ENCODE data around the gene ZNF641. TPM values are rescaled to one million over a fixed set of nuclear protein-coding genes. Genes with fewer than 3 reads are reported as not detected.

The ZNF641 gene
- total RNA-seq, 1 experiment from 2014 or later = 16.7 TPM

DNA sequence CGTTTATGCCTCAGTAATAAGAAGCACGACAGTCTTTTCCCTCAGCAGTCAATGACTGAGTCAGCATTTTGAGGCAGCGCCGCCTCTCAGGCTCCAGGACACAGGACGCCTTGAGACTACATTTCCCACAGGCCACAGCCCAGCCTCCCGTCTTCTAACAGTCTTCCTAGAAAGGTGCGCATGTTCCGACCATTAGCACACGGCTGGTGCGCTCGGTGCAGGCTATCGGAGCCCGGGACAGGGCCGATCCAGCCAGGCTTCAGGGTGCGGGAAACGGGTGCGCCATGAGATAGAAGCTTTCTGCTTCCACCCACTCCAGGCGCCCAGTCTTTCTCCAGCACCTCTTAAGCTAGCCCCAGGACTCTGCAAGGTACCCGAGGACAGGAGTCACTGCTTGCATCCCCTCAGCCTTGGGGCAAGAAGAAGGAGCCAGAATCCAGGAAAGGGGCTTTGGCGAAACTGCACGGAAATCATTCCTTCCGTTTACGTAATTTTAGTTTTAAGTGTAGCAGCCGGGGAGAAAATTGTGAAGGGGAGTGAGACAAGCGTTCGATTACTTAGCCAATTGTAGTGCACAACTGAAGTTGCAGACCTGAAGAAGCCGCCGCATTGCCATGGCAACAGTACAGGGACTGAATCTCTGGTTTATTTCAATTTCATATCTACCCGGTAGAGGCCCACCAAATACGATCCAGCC is 54.0 kb downstream of the ZNF641 start:
- Histone ChIP-seq H3K36me3 (ENCODE audit: insufficient read depth, low read length) (no peaks in the 10 kb centered on the region), H3K79me2 (ENCODE audit: low read length) (no peaks in the 10 kb centered on the region), H3K9ac (ENCODE audit: low read length) (no peak overlapping the region), H3K9me2 (replicated peaks; ENCODE audit: insufficient read depth, low read length) (no peaks in the 10 kb centered on the region), H3K27ac (ENCODE audit: low read length) (no peak overlapping the region), H2AFZ (ENCODE audit: low read length) (no peak overlapping the region), H3K4me1 (ENCODE audit: low read length) (no peaks in the 10 kb centered on the region), H3K27me3 (ENCODE audit: low read length) (no peaks in the 10 kb centered on the region), H4K20me1 (ENCODE audit: insufficient read depth, low read depth, low read length) (no peaks in the 10 kb centered on the region), H3K4me3 (ENCODE audit: low read length) (no peak overlapping the region), H3K9me3 (ENCODE audit: low read length) (no peaks in the 10 kb centered on the region), H3K4me2 (ENCODE audit: low read depth, low read length, poor library complexity, severe bottlenecking) (no peak overlapping the region)
- no peak for DNase-seq

- no peaks in the 10 kb centered on the region for H3K4me1 ChIP-seq (ENCODE audit: low read length)
- DNase-seq = no peak
- no peaks in the 10 kb centered on the region for H3K27me3 ChIP-seq (ENCODE audit: low read length)
- H2AFZ ChIP-seq (ENCODE audit: low read length) = no peak overlapping the region
- H3K4me2 ChIP-seq (ENCODE audit: low read depth, low read length, poor library complexity, severe bottlenecking) = no peak overlapping the region
- H3K9me3 ChIP-seq (ENCODE audit: low read length) = no peaks in the 10 kb centered on the region
- no peaks in the 10 kb centered on the region for H3K9me2 ChIP-seq (replicated peaks; ENCODE audit: insufficient read depth, low read length)
- H4K20me1 ChIP-seq (ENCODE audit: insufficient read depth, low read depth, low read length) = no peaks in the 10 kb centered on the region
- H3K9ac ChIP-seq (ENCODE audit: low read length) = no peak overlapping the region
- no peak overlapping the region for H3K27ac ChIP-seq (ENCODE audit: low read length)
- no peaks in the 10 kb centered on the region for H3K36me3 ChIP-seq (ENCODE audit: insufficient read depth, low read length)
- no peaks in the 10 kb centered on the region for H3K79me2 ChIP-seq (ENCODE audit: low read length)
- H3K4me3 ChIP-seq (ENCODE audit: low read length) = no peak overlapping the region
Measured at GRCh38 chr12:48292040-48292439, 58.7 kb downstream of the ZNF641 start.

DNA sequence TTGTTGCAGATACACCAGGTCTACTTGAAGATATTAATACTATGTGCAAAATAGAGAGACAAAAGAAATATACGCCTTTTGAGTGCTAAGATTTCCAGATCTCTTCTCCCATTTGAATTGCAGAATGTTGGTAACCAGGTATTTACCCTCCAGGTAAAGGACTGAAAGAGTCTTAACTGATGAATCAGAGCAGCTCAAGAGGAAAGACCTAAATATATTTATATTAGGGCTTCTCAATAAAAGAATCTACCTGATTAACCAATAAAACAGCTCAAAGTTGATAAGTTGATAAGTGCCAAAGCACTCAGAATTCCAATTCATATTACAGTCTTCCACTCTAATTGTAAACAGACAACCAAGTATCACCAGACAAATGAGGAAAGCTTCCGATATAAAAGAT is 59.2 kb downstream of the ZNF641 start:
- Histone ChIP-seq H3K9ac (ENCODE audit: low read length) (no peak overlapping the region), H3K36me3 (ENCODE audit: insufficient read depth, low read length) (no peaks in the 10 kb centered on the region), H3K9me2 (replicated peaks; ENCODE audit: insufficient read depth, low read length) (no peaks in the 10 kb centered on the region), H2AFZ (ENCODE audit: low read length) (no peak overlapping the region), H3K9me3 (ENCODE audit: low read length) (no peaks in the 10 kb centered on the region), H4K20me1 (ENCODE audit: insufficient read depth, low read depth, low read length) (no peaks in the 10 kb centered on the region), H3K79me2 (ENCODE audit: low read length) (no peaks in the 10 kb centered on the region), H3K4me3 (ENCODE audit: low read length) (no peak overlapping the region), H3K4me1 (ENCODE audit: low read length) (no peaks in the 10 kb centered on the region), H3K27me3 (ENCODE audit: low read length) (no peaks in the 10 kb centered on the region), H3K27ac (ENCODE audit: low read length) (no peak overlapping the region), H3K4me2 (ENCODE audit: low read depth, low read length, poor library complexity, severe bottlenecking) (no peak overlapping the region)
- DNase-seq = no peak

DNA sequence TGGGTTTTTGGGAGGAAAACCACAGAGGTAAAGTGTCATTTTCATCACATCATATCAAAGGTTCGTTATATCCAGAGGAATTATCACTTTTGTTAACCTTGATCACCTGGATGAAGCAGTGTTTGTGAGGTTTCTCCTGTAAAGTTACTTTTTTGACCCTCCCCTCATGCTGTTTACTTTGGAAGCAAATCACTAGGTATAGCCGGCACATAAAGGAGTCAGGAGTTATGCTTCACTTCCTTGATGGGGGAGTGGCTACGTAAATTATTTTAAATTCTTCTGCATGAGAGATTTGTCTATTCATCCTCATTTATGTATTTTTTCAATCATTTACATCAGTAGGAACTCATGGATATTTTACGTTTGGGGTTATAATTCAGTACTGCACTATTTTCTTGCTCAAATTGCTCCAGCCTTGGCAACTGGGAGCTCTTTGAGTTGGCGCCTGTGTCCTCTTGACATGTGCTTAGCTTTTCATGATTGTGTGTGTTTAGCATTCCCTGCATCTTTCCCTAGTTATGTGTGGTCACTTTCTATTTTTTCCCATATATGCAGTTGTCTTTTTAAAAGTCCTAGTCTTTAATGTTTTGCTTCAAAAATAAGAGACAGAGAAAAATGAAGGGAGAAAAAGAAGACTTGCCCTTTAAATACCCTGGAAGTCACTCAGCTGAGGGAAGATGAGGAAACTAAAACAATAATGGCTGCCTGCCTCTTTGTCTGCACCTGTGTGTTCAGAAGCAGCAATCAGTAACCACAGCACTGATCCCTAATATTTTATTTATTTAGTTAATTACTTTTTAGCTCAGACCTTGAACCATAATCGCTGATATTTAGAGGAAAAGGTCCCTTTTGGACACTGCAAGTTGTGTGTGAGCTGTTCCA is 62.1 kb downstream of the ZNF641 start:
- H3K36me3 ChIP-seq (ENCODE audit: insufficient read depth, low read length) = no peaks in the 10 kb centered on the region
- H2AFZ ChIP-seq (ENCODE audit: low read length) = no peak overlapping the region
- no peak overlapping the region for H3K9ac ChIP-seq (ENCODE audit: low read length)

More for the DNA sequence above, 62.1 kb downstream of the ZNF641 start:
- Histone ChIP-seq H3K27me3 (ENCODE audit: low read length) (no peaks in the 10 kb centered on the region), H3K4me3 (ENCODE audit: low read length) (no peak overlapping the region), H3K27ac (ENCODE audit: low read length) (no peak overlapping the region), H3K4me2 (ENCODE audit: low read depth, low read length, poor library complexity, severe bottlenecking) (no peak overlapping the region), H4K20me1 (ENCODE audit: insufficient read depth, low read depth, low read length) (no peaks in the 10 kb centered on the region), H3K4me1 (ENCODE audit: low read length) (no peaks in the 10 kb centered on the region), H3K79me2 (ENCODE audit: low read length) (no peaks in the 10 kb centered on the region), H3K9me2 (replicated peaks; ENCODE audit: insufficient read depth, low read length) (no peaks in the 10 kb centered on the region), H3K9me3 (ENCODE audit: low read length) (no peaks in the 10 kb centered on the region)
- no peak for DNase-seq

Small RNA genes lying within 50 kb of the gene (small RNA-seq; reads per million reads assigned to genes)
- not detected for gene AC024257.2

Other genes starting within 250 kb of the ZNF641 start
- gene SENP1, start 244.8 kb downstream of the ZNF641 start, total RNA-seq (2014; rRNA removed; shearing (Covaris generic); ENCODE audit: low replicate concordance) = 20.1 and 44.5 TPM in 2 replicates
- 71.4 and 96.7 TPM in 2 replicates for gene PFKM, start 231.6 kb downstream of the ZNF641 start, total RNA-seq (2014; rRNA removed; shearing (Covaris generic); ENCODE audit: low replicate concordance)
- 22.2 and 42.7 TPM in 2 replicates for gene ASB8, start 193.4 kb downstream of the ZNF641 start, total RNA-seq (2014; rRNA removed; shearing (Covaris generic); ENCODE audit: low replicate concordance)
- 1.2 and 2.5 TPM in 2 replicates for gene CCDC184, start 167.3 kb downstream of the ZNF641 start, total RNA-seq (2014; rRNA removed; shearing (Covaris generic); ENCODE audit: low replicate concordance)
- gene OR10AD1, start 147.6 kb downstream of the ZNF641 start, total RNA-seq (2014; rRNA removed; shearing (Covaris generic); ENCODE audit: low replicate concordance) = not detected in 2 replicates
- not detected in 2 replicates for gene ANP32D, start 121.6 kb upstream of the ZNF641 start, total RNA-seq (2014; rRNA removed; shearing (Covaris generic); ENCODE audit: low replicate concordance)
- gene C12orf54, start 131.6 kb upstream of the ZNF641 start, total RNA-seq (2014; rRNA removed; shearing (Covaris generic); ENCODE audit: low replicate concordance) = not detected in 2 replicates
- gene OR8S1, start 174.7 kb upstream of the ZNF641 start, total RNA-seq (2014; rRNA removed; shearing (Covaris generic); ENCODE audit: low replicate concordance) = not detected in 2 replicates
- gene LALBA, start 219.1 kb upstream of the ZNF641 start, total RNA-seq (2014; rRNA removed; shearing (Covaris generic); ENCODE audit: low replicate concordance) = not detected in 2 replicates

Measured in Karpas-422 (cell line).